HepG2 (cell line): Measurements from ENCODE around the gene CDC42EP1. TPM values are rescaled to one million over a fixed set of nuclear protein-coding genes. Genes with fewer than 3 reads are reported as not detected.

ENCODE experiments used
- CC2D1A ChIP-seq: sonication (generic); formaldehyde crosslinking; IDR thresholded peaks from 2 replicates; pipeline ENCODE4 v1.8.1; 2023; ENCODE audit warnings: mild to moderate bottlenecking, missing genetic modification reagents
- FLYWCH1 ChIP-seq: sonication (generic); formaldehyde crosslinking; IDR thresholded peaks from 2 replicates; pipeline ENCODE4 v1.8.1; 2023; ENCODE audit warnings: mild to moderate bottlenecking, missing genetic modification reagents
- FOXC1 ChIP-seq: sonication (generic); formaldehyde crosslinking; IDR thresholded peaks from 2 replicates; pipeline ENCODE4 v1.8.0; 2022; ENCODE audit warnings: mild to moderate bottlenecking, missing genetic modification reagents, borderline replicate concordance
- HBP1 ChIP-seq: IDR thresholded peaks from 2 replicates; pipeline ENCODE4 v1.6.1; 2016; ENCODE audit warnings: low read depth, control low read depth
- HNF4A ChIP-seq: sonication (generic); formaldehyde crosslinking; IDR thresholded peaks from 2 replicates; pipeline ENCODE4 v1.4.0; 2020; ENCODE audit warnings: missing genetic modification reagents
- HOXA3 ChIP-seq: sonication (generic); formaldehyde crosslinking; IDR thresholded peaks from 2 replicates; pipeline ENCODE4 v1.5.0; 2020; ENCODE audit warnings: missing genetic modification reagents
- KLF15 ChIP-seq: sonication (generic); formaldehyde crosslinking; IDR thresholded peaks from 2 replicates; pipeline ENCODE4 v1.8.1; 2023; ENCODE audit warnings: borderline replicate concordance, mild to moderate bottlenecking, inconsistent platforms, missing genetic modification reagents, mixed read lengths
- MTF1 ChIP-seq: sonication (generic); formaldehyde crosslinking; IDR thresholded peaks from 2 replicates; pipeline ENCODE4 v1.5.0; 2020; ENCODE audit warnings: missing genetic modification reagents
- REPIN1 ChIP-seq: sonication (generic); formaldehyde crosslinking; IDR thresholded peaks from 2 replicates; pipeline ENCODE4 v1.8.0; 2022; ENCODE audit warnings: missing genetic modification reagents, low read depth, mild to moderate bottlenecking, borderline replicate concordance
- SNRNP70 ChIP-seq: fragments of 200-400 bp; formaldehyde crosslinking; IDR thresholded peaks from 2 replicates; pipeline ENCODE4 v1.6.1; 2017; ENCODE audit warnings: mild to moderate bottlenecking, low read depth, low read length, moderate library complexity
- SRSF4 ChIP-seq: fragments of 200-400 bp; formaldehyde crosslinking; IDR thresholded peaks from one replicate; pipeline ENCODE4 v1.6.1; 2018; ENCODE audit warnings: mild to moderate bottlenecking, low read depth, low read length, moderate library complexity; ENCODE audit not compliant: poor library complexity, severe bottlenecking
- ZKSCAN1 ChIP-seq: fragments of 150-350 bp; IDR thresholded peaks from 2 replicates; pipeline ENCODE4 v1.6.1; 2014; ENCODE audit warnings: low read length
- ZMYM3 ChIP-seq: sonication (generic); formaldehyde crosslinking; IDR thresholded peaks from 2 replicates; pipeline ENCODE4 v1.5.1; 2020; ENCODE audit warnings: mild to moderate bottlenecking, missing genetic modification reagents
- ZNF230 ChIP-seq: sonication (generic); formaldehyde crosslinking; IDR thresholded peaks from 2 replicates; pipeline ENCODE4 v1.4.0; 2020; ENCODE audit warnings: mild to moderate bottlenecking, missing genetic modification reagents
- ZNF318 ChIP-seq: sonication (generic); formaldehyde crosslinking; IDR thresholded peaks from 2 replicates; pipeline ENCODE4 v1.4.0; 2020; ENCODE audit warnings: mild to moderate bottlenecking, missing genetic modification reagents
- ZNF550 ChIP-seq: sonication (generic); formaldehyde crosslinking; IDR thresholded peaks from 2 replicates; pipeline ENCODE4 v1.4.0; 2020; ENCODE audit warnings: mild to moderate bottlenecking, missing genetic modification reagents, borderline replicate concordance
- ZNF570 ChIP-seq: sonication (generic); formaldehyde crosslinking; IDR thresholded peaks from 2 replicates; pipeline ENCODE4 v1.4.0; 2020; ENCODE audit warnings: mild to moderate bottlenecking, missing genetic modification reagents, borderline replicate concordance
- ZNF782 ChIP-seq: sonication (generic); formaldehyde crosslinking; IDR thresholded peaks from 2 replicates; pipeline ENCODE4 v1.4.0; 2020; ENCODE audit warnings: missing genetic modification reagents, mild to moderate bottlenecking, borderline replicate concordance
- polyA plus RNA-seq, 8 experiments: library from polyadenylated mRNA; depleted of rRNA in 3 of 8; stranded (reverse) in 7 of 8; unstranded in 1 of 8; fragments of >200 nt; fragmentation: Illumina TruSeq in 4 of 8; extraction: Trizol in 4 of 8; gene quantifications; 2 replicates each; pipeline versions ENCODE4 v1.2.1 to v1.2.3, GENCODE V29; 2011 to 2016; ENCODE audit warnings: low read depth in 4 of 8, missing spikeins in 1 of 8, mixed read lengths in 1 of 8; ENCODE audit not compliant: insufficient read depth in 1 of 8
- total RNA-seq, 5 experiments: library from RNA; depleted of rRNA; stranded (reverse); fragments of >200 nt; fragmentation: Illumina TruSeq; extraction: Trizol; gene quantifications; 2 replicates each; pipeline ENCODE4 v1.2.3, GENCODE V29; 2016; ENCODE audit warnings: low read depth in 1 of 5

Gene CDC42EP1
- total and polyA plus RNA-seq, 2 of the 13 experiments (the other 11 are each of a cell fraction or from before 2014, with no cell fraction given) = 17.1 to 29.5 TPM

- TF ChIP-seq HBP1 (CRISPR knock-in tag) = no peak; the same call in 1 of the 2 replicates
- TF ChIP-seq ZNF570 (CRISPR knock-in tag) = no peak
- TF ChIP-seq CC2D1A = no peak
- TF ChIP-seq MTF1 (CRISPR knock-in tag) = no peak
- no peak for TF ChIP-seq FLYWCH1
- TF ChIP-seq ZKSCAN1 = no peak
- no peak for TF ChIP-seq ZNF318 (CRISPR knock-in tag)
- no peak; the same call in 1 of the 2 replicates for TF ChIP-seq KLF15
- TF ChIP-seq HNF4A (CRISPR knock-in tag) = no peak; the same call in 1 of the 2 replicates
- TF ChIP-seq ZNF230 (CRISPR knock-in tag) = no peak; the same call in 1 of the 2 replicates
- TF ChIP-seq ZNF550 = no peak
- TF ChIP-seq REPIN1 = 0 out of 2 replicates have a peak, but pooled peaks have one; percentile 74
- peak; percentile 91 for TF ChIP-seq HOXA3 (CRISPR knock-in tag)
- TF ChIP-seq FOXC1 (CRISPR knock-in tag) = peak; percentile 17; the same call in 1 of the 2 replicates
- no peak for TF ChIP-seq SNRNP70
- TF ChIP-seq ZMYM3 = peak; percentile 78; the same call in 1 of the 2 replicates
- TF ChIP-seq SRSF4 = no peak
- TF ChIP-seq ZNF782 (CRISPR knock-in tag) = 0 out of 2 replicates have a peak, but pooled peaks have one; percentile 74
Observed at GRCh38 chr22:37608477-37609239, 48.4 kb downstream of the CDC42EP1 start, which contains the start of gene GGA1 (continued).
